GM04503 (cell line): ENCODE data around the gene C16orf90.
"Not testable (repeated sequence)": the region's sequence is repeated elsewhere in the genome, so short reads cannot be mapped to it uniquely, and the experiment has no call there.

Source experiments
- DNase-seq: peaks from one replicate; pipeline ENCODE4 v3.0.0-alpha.2; 2012; ENCODE audit warnings: low read depth

The C16orf90 gene

DNA sequence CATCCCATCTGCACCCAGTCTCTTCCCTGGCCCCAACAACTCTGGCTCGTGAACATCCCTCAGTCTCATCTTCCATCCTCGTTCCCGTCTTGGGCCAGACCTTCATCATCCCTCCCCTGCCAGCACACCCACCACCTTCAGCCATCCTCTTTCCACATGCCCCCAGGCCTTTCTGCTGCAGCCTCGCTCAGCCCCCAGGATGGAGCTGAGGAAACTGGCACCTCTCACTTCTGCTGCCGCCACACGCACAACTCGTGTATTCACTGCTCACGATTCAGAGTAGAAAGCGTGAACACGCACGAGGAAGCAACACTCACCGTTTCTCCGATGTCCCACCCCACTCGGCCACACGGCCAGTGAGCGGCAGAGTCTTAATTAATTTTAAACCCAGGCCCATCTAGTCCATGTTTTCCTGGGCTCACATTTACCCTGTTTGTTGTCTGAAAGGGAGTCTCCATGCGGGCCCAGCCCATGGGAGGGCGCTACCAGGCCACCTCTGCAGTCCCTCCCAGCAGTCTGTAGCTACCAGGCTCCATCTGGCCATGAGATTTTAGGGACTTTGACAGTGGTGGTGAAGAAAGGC is 12.5 kb downstream of the C16orf90 start:
- no peak for DNase-seq

- DNase-seq = no peak
Measured at GRCh38 chr16:3481696-3482658, 13.3 kb downstream of the C16orf90 start.

- DNase-seq = no peak
Measured at GRCh38 chr16:3480901-3481695, 14.2 kb downstream of the C16orf90 start.

DNA sequence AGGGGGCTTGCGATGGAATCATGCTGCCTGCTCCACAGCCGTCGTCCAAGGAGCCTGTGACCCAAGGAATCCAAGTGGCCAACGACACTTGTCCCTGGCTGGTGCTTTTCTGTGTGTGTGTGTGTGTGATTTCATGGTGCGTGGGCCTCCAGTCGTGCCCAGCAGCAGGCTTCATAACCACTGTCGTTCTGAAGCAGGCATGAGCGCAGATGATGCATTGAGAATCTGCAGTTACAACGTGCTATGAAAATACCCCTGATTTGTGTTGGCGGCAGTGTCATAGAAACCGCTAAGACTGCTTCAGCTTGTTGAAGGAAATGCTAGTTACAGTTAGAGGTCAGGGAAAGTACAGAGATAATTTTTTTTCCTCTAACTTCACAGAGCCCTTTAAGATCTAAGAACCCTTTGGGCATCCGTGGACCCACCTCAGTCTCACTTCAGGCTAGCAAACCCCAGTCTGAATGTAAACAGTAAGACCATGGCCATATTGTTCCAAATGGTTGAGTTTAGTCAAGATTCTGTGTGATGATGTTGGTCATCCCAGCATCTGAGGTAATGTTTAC is 15.6 kb downstream of the C16orf90 start:
- no peak for DNase-seq

GRCh38 chr16:3478242-3478925 is 16.9 kb downstream of the C16orf90 start:
- no peak for DNase-seq

- DNase-seq = no peak
Measured at GRCh38 chr16:3476409-3476808, 18.9 kb downstream of the C16orf90 start.

- DNase-seq = no peak
Measured at GRCh38 chr16:3475604-3476375, 19.5 kb downstream of the C16orf90 start.

DNA sequence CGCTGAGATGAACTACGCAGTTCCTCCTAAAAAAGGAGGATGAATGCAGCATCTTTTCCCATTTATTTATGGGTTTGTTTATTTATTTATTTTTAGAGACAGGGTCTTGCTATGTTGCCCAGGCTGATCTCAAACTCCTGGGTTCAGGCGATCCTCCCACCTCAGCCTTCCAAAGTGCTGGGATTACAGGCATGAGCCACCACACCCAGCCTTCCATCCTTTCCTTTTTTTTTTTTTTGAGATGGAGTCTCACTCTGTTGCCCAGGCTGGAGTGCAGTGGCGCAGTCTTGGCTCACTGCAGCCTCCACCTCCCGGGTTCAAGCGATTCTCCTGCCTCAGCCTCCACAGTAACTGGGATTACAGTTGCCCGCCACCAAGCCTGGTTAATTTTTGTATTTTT is 20.4 kb downstream of the C16orf90 start:
- not testable (repeated sequence) for DNase-seq

DNA sequence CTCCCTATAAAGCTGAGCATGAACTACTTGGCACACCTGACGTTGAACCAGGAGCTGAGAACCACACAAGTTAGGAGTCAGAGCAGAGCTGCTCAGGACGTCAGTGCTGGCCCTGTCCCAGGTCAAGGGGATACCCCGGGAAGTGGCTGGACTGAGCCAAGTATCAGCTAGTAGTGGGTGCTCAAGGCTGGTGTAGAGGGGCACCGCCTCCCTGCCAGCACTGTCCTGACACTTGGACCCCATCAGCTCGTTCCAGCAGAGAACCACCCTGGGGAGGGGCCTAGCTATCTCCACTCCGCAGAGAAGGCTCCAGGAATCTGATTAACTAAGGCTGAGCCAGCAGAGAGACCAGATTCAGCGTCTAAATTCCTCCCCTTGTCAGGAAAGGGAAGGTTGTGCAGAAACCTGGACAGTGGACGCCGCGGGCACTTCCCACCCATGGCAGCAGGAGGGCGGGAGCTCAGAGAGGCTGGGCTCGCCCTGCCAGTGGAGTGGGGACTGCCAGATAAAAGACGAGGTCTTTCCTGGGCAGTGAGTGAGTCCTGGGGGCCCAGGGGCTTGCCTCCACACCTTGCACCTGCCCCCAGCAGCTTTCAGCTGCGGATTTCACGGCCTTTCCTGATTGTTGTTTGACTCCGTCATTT is 21.0 kb downstream of the C16orf90 start:
- no peak for DNase-seq

GRCh38 chr16:3473596-3473943 is 21.7 kb downstream of the C16orf90 start:
- not testable (repeated sequence) for DNase-seq

- DNase-seq = no peak
Measured at GRCh38 chr16:3472878-3473595, 22.3 kb downstream of the C16orf90 start.

- no peak for DNase-seq
Measured at GRCh38 chr16:3471518-3472176, 23.6 kb downstream of the C16orf90 start.

GRCh38 chr16:3470723-3471122 is 24.6 kb downstream of the C16orf90 start:
- DNase-seq = no peak

GRCh38 chr16:3469736-3470135 is 25.6 kb downstream of the C16orf90 start:
- no peak for DNase-seq

DNA sequence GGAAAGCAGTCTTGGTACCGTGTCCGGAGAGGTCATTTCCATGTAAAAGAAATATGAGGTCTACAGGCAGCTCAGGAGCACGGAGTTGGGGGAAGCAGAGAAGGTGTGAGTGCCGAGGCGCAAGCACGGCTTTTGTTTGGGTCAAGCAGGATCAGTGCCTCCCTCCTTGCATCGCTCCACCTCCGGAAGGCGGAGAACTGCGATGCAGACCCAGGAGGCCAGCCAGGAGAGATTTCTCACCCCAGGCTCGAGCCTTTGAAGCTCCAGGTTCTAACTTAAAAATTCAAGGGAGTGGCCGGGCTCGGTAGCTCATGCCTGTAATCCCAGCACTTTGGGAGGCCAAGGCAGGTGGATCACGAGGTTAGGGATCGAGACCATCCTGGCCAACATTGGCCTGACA is 26.8 kb downstream of the C16orf90 start:
- DNase-seq = no peak

- DNase-seq = no peak
Measured at GRCh38 chr16:3467921-3468320, 27.4 kb downstream of the C16orf90 start.

GRCh38 chr16:3467182-3467581 is 28.1 kb downstream of the C16orf90 start:
- no peak for DNase-seq

- DNase-seq = no peak
Measured at GRCh38 chr16:3465911-3466584, 29.2 kb downstream of the C16orf90 start.

DNA sequence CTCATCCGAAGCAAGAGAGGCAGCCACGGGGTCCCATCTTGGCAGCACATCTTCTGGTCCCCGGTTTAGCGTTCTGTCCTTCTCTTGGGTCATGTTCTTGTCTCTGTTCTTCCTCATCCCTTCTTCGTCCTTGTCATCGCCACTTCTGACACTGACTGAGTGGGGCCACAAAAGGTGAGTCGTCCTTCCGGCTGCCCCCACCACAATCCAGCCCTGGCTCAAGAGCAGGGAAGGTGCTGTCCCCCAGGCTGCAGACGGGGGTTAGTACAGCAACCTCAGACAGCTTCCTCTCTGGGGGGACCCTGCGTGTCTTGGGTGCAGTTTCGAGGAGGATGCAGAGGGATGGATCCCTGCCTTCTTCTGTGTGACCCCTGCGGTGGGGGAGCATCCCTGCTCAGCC is 30.0 kb downstream of the C16orf90 start:
- no peak for DNase-seq
